Endothelial cell of umbilical vein (primary cell): ENCODE results near the gene GPX1. TPM values are rescaled to one million over a fixed set of nuclear protein-coding genes. Genes with fewer than 3 reads are reported as not detected.

Experiments used
- BruUV-seq: library from RNA; stranded (reverse); fragments of 400-500 nt; replicated peaks from 2 replicates; lab custom pipeline; 2021; lab: Mats Ljungman, UMichigan
- CTCF ChIA-PET: fragments of 300-600, 350-600 bp; sonication (Branson Sonifier 250); formaldehyde crosslinking; loops from one replicate; lab custom pipeline; 2021; ENCODE audit warnings: antibody characterized with exemption, inconsistent platforms; lab: Charles Lee
- POLR2A ChIA-PET: fragments of 300-600, 350-600 bp; sonication (Branson Sonifier 250); formaldehyde crosslinking; loops from one replicate; lab custom pipeline; 2021; ENCODE audit warnings: antibody characterized with exemption, inconsistent platforms; lab: Charles Lee
- DNase-seq: peaks from one replicate; pipeline ENCODE4 v3.0.0-alpha.2; 2011; ENCODE audit warnings: low read depth, low spot score
- FAIRE-seq: peaks from 2 replicates; lab custom pipeline; 2011; peaks lifted over from hg19 to GRCh38; lab: Jason Lieb, UNC
- H2AFZ ChIP-seq: 2 replicates; pipeline ENCODE4 v1.6.0; 2012; ENCODE audit warnings: low read depth, low read length, control low read depth, inconsistent platforms
- H3K27ac ChIP-seq: 2 replicates; pipeline ENCODE4 v1.5.1; 2011; ENCODE audit warnings: low read depth, mild to moderate bottlenecking, control low read depth, low read length, moderate library complexity; ENCODE audit not compliant: insufficient read depth
- H3K27me3 ChIP-seq, 2 experiments: 2 replicates each; pipeline versions ENCODE4 v1.6.0 to v1.6.1; 2011; ENCODE audit warnings: low read length in 2 of 2, mixed read lengths in 1 of 2; ENCODE audit not compliant: control insufficient read depth in 2 of 2, insufficient read depth in 2 of 2
- H3K36me3 ChIP-seq, 2 experiments: 2 replicates in 1 of 2; 3 replicates in 1 of 2; pipeline ENCODE4 v1.5.1; 2011; ENCODE audit warnings: low read length in 2 of 2, mild to moderate bottlenecking in 1 of 2, moderate library complexity in 1 of 2; ENCODE audit not compliant: control insufficient read depth in 2 of 2, insufficient read depth in 2 of 2; ENCODE audit errors: extremely low read depth in 1 of 2
- H3K4me1 ChIP-seq: 3 replicates; pipeline ENCODE4 v1.5.1; 2011; ENCODE audit warnings: mild to moderate bottlenecking, low read length; ENCODE audit not compliant: control insufficient read depth, insufficient read depth; ENCODE audit errors: extremely low read depth
- H3K4me2 ChIP-seq: 2 replicates; pipeline ENCODE4 v1.6.1; 2011; ENCODE audit warnings: low read length, control low read depth, mixed read lengths; ENCODE audit not compliant: insufficient read depth
- H3K4me3 ChIP-seq, 3 experiments: fragments of 200-600 bp in 1 of 3; sonication (generic), shearing (Covaris generic) in 1 of 3; replicated peaks in 1 of 3; 2 replicates each; pipeline ENCODE4 v1.5.1; 2011 to 2016; ENCODE audit warnings: control low read depth in 3 of 3, low read length in 3 of 3, mild to moderate bottlenecking in 2 of 3, inconsistent platforms in 1 of 3, low read depth in 1 of 3, moderate library complexity in 1 of 3; ENCODE audit not compliant: insufficient read depth in 1 of 3
- H3K79me2 ChIP-seq: 2 replicates; pipeline ENCODE4 v1.6.0; 2012; ENCODE audit warnings: low read length, inconsistent platforms; ENCODE audit not compliant: control insufficient read depth, insufficient read depth
- H3K9ac ChIP-seq: replicated peaks from 2 replicates; pipeline ENCODE3; 2011; ENCODE audit warnings: low read length, control low read depth; ENCODE audit not compliant: insufficient read depth; ENCODE audit errors: extremely low read depth
- H3K9me1 ChIP-seq: replicated peaks from 3 replicates; pipeline ENCODE4 v1.6.0; 2011; ENCODE audit warnings: mild to moderate bottlenecking, low read length; ENCODE audit not compliant: control insufficient read depth, insufficient read depth; ENCODE audit errors: extremely low read depth
- H3K9me3 ChIP-seq: replicated peaks from 2 replicates; pipeline ENCODE4 v1.5.1; 2012; ENCODE audit warnings: low read length, inconsistent platforms; ENCODE audit not compliant: control insufficient read depth, insufficient read depth
- H4K20me1 ChIP-seq: replicated peaks from 2 replicates; pipeline ENCODE3; 2011; ENCODE audit warnings: mild to moderate bottlenecking, low read length; ENCODE audit not compliant: control insufficient read depth, insufficient read depth; ENCODE audit errors: extremely low read depth
- CTCF ChIP-seq, 2 donors: IDR thresholded peaks; 1 replicate in 1 of 2; 2 replicates in 1 of 2; pipeline ENCODE4 v1.5.1; 2011; ENCODE audit warnings: low read length in 2 of 2, mild to moderate bottlenecking in 2 of 2, moderate library complexity in 2 of 2, control low read depth in 1 of 2, inconsistent platforms in 1 of 2, low read depth in 1 of 2; ENCODE audit not compliant: insufficient read depth in 1 of 2; ENCODE audit errors: extremely low read depth in 1 of 2
- JUN ChIP-seq: IDR thresholded peaks from 2 replicates; pipeline ENCODE4 v1.6.1; 2011; ENCODE audit warnings: borderline replicate concordance, low read depth; ENCODE audit not compliant: insufficient read length, insufficient read depth
- MYC ChIP-seq: IDR thresholded peaks from one replicate; pipeline ENCODE4 v1.6.1; 2011; ENCODE audit warnings: mild to moderate bottlenecking, low read depth, low read length
- POLR2A ChIP-seq: IDR thresholded peaks from 2 replicates; pipeline ENCODE4 v1.6.1; 2012; ENCODE audit warnings: low read depth, mild to moderate bottlenecking, control low read depth, low read length
- POLR2AphosphoS5 ChIP-seq: IDR thresholded peaks from 2 replicates; pipeline ENCODE4 v1.6.1; 2012; ENCODE audit warnings: low read depth, mild to moderate bottlenecking, control low read depth, low read length, moderate library complexity; ENCODE audit not compliant: insufficient read depth
- dilution Hi-C: fragments of 300-500 bp; cut with MboI; formaldehyde crosslinking; loops from one replicate; pipeline ENCODE4 v1.15.0; 2019; ENCODE audit warnings: low sequenced_read_pairs; ENCODE audit not compliant: extremely low pct_ligation_motif_present
- intact Hi-C: fragments of 100-400 bp; cut with micrococcal nuclease; formaldehyde crosslinking; loops from one replicate; pipeline ENCODE4 v1.10.0; 2022
- polyA plus RNA-seq, 4 experiments: library from polyadenylated mRNA; depleted of rRNA in 3 of 4; stranded (reverse) in 3 of 4; unstranded in 1 of 4; fragments of >200 nt; gene quantifications; 2 replicates each; pipeline versions ENCODE4 v1.2.1 to v1.2.3, GENCODE V29; 2011 to 2012; ENCODE audit warnings: missing spikeins in 1 of 4
- total RNA-seq: library from RNA; stranded (reverse); gene quantifications from 2 replicates; pipeline ENCODE4 v1.2.3, GENCODE V29; 2021

Gene GPX1
- total and polyA plus RNA-seq, 2 donors (not counting 3 experiments of a cell fraction or from before 2014, with no cell fraction given): 461 to 1,348 TPM

GRCh38 chr3:49316696-49317457 lies 41.3 kb downstream of the GPX1 start:
- Histone ChIP-seq H3K79me2 (peaks cover 2% of the 10 kb centered on the region), H3K9me1 (no peaks in the 10 kb centered on the region), H3K4me3 (no peak overlapping the region), H3K4me2 (no peak overlapping the region), H3K9ac (no peak overlapping the region), H3K4me1 (peaks cover 4% of the 10 kb centered on the region), H3K9me3 (no peaks in the 10 kb centered on the region), H3K27ac (no peak overlapping the region), H3K27me3 (no peaks in the 10 kb centered on the region), H2AFZ (no peak overlapping the region), H3K36me3 (peaks cover 16 to 24% of the 10 kb centered on the region in 2 experiments), H4K20me1 (no peaks in the 10 kb centered on the region)
- DNase-seq (no peak), FAIRE-seq (no peak)
- TF ChIP-seq POLR2AphosphoS5 (no peak), POLR2A (no peak), JUN (no peak), CTCF (IDR thresholded peaks at IDR 0.05; ENCODE audit: extremely low read depth in 1 of 2, insufficient read depth in 1 of 2, low read depth in 1 of 2, low read length in 2 of 2) (no peak), MYC (no peak)
- ChIA-PET POLR2A (no interaction called here), CTCF (no interaction called here)
- dilution Hi-C loops (no loop called here), intact Hi-C loops (no loop called here)
- no TSS peak for BruUV-seq
